ENCODE data around the gene ARHGAP4.

DNA sequence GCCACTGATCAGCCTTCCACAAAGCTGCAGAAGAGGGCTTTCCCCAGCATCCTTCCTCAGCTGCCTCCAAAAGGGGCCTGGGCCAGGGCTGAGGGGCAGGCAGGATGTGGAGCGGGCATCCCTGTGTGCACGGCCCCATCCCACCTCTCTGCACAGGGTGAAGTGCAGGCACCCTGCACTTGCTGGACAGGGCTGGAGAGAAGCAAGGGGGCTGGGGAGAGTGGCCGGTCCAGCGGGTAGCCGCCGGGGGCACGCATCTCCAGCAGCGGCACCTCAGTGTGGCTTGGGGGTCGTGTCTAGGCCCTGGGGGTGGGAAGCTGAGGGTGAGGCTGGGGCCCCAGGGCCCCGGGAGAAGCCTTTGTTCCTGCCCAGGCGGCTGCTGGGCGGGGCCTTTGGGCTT is 18.6 kb downstream of the ARHGAP4 start:
- TF ChIP-seq FOXM1 (IDR thresholded peaks at IDR 0.05; ENCODE audit: borderline replicate concordance) = no peak
- TF ChIP-seq SP1 (IDR thresholded peaks at IDR 0.05) = no peak
- no peak for TF ChIP-seq ZNF384 (IDR thresholded peaks at IDR 0.05)
- TF ChIP-seq BHLHE40 (IDR thresholded peaks at IDR 0.05; ENCODE audit: borderline replicate concordance) = no peak
- no peak for TF ChIP-seq FOXA1 (IDR thresholded peaks at IDR 0.05)
- no peak for TF ChIP-seq TARDBP (IDR thresholded peaks at IDR 0.05)
- no peak for TF ChIP-seq ELF4 (IDR thresholded peaks at IDR 0.05)
- no peak for TF ChIP-seq L3MBTL2 (conservative IDR thresholded peaks at IDR 0.05)
- TF ChIP-seq HDGF (IDR thresholded peaks at IDR 0.05; ENCODE audit: borderline replicate concordance) = no peak
- TF ChIP-seq, protein P1, sequence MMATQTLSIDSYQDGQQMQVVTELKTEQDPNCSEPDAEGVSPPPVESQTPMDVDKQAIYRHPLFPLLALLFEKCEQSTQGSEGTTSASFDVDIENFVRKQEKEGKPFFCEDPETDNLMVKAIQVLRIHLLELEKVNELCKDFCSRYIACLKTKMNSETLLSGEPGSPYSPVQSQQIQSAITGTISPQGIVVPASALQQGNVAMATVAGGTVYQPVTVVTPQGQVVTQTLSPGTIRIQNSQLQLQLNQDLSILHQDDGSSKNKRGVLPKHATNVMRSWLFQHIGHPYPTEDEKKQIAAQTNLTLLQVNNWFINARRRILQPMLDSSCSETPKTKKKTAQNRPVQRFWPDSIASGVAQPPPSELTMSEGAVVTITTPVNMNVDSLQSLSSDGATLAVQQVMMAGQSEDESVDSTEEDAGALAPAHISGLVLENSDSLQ (IDR thresholded peaks at IDR 0.05) = no peak
- no peak for TF ChIP-seq FOXK2 (IDR thresholded peaks at IDR 0.05)
- no peak for TF ChIP-seq NFRKB (IDR thresholded peaks at IDR 0.05)
- TF ChIP-seq SUZ12 (IDR thresholded peaks at IDR 0.05) = no peak
- no peak for TF ChIP-seq LEF1 (IDR thresholded peaks at IDR 0.05; ENCODE audit: borderline replicate concordance)

All from HEK293T (cell line).